AG08395 (cell line): ENCODE data around the gene LHX4.

Experiments used
- DNase-seq: peaks from one replicate; pipeline ENCODE4 v3.0.0; 2012; ENCODE audit warnings: mixed read lengths, low spot score

Gene LHX4

DNA sequence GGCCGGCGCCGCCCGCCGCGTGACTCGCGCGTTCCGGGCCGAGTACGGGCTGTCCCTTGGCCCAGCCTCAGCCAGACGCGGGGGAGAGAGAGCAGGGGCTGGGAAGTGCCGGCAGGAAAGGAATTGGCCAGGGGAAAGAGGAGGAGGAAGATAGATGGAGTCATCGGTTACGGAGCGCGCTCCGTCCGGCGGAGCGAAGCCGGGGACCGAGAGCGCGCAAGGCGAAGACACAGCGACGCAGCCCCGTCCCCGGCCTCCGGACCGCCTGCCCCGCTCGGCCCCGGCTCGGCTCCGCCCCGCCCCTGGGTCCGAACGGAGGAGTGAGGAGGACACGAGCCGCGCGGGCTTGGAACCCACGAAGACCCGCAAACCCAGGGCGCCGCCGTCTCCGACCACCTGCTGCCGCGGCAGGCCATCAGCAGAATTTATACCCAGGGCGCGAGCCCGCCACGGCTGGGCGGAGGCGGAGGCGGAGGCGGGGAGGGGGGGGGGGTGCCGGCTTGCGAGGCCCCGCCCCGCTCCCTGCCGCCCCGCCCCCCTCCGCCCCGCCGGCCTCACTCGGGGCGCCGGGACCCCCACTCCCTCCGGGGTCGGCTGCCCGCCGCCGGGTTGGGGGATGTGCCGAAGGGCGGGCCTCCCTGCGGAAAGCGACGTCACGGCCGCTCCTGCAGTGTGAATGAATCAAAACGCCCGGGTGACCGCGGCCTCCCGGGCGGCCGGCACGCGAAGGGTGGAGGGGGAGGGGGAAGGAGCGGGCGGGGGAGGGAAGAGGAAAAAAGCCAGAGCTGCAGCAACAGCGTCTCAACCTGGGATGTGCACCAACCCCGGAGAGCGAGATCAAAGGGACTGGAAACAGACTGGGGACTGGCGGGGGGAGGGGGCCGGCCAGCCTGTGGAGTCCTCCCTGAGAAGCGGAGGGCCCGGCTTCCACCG, at the start of gene LHX4:
Gene LHX4 (plus strand): TSS at position 782 of the 933 bp plus-strand sequence. CDS start 266 bp downstream, outside the sequence.
- DNase-seq, result peak; percentile 51

GRCh38 chr1:180181048-180181447, 49.0 kb upstream of the LHX4 start:
- no peak for DNase-seq

DNA sequence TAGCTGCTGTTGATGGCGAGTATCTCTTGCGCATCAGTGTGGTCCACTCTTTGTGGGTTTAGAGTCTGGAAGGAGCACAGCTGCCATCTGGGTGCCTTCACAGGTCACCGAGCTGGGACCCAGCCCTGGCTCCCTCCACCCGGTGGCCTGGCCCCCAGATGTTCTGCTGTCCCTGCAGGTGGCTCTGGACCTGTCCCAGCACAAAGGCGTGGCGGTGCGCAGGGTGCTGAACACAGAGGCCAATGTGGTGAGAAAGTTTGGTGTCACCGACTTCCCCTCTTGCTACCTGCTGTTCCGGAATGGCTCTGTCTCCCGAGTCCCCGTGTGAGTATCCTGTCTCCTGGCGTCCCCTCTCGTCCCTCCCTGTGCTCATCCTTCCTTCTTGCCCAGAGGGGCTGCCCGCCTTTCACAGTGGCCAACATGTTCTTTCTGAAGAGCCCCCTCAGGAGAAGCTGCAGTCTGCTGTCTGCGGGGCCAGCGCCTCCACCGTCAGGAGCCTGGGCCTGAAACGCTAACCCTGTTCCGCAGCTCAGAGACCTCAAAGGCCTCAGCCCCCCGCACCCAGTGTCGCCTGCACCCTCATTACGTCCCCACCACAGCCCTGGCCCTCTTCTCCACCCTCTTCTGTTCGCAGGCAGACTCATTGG, 47.9 kb upstream of the LHX4 start:
- DNase-seq, result no peak

GRCh38 chr1:180182643-180183311, 47.3 kb upstream of the LHX4 start:
- no peak for DNase-seq

DNA sequence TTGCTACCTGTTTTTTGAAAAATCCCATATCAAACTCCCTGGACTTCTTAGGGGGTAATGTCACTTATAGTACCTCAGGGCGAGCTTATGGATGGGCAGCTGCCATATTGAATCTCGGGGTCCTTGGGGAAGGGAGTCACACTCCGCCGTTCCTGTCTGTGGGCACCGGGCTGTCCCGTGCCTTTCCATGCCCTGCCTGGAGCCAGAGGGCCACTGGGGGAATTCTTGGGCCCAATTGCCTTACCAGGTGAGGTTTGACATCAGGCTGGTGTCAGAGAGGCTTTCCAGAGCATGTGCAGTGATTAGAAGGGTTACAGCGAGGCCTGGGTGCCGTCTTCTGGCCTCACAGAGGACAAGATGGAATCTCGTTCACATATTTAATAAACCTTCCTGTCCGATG, 46.6 kb upstream of the LHX4 start:
- DNase-seq, result no peak

GRCh38 chr1:180184041-180184440, 46.0 kb upstream of the LHX4 start:
- no peak for DNase-seq

- no peak for DNase-seq
Observed at GRCh38 chr1:180185281-180185680, 44.8 kb upstream of the LHX4 start.

GRCh38 chr1:180185971-180186645, 44.0 kb upstream of the LHX4 start:
- no peak for DNase-seq

DNA sequence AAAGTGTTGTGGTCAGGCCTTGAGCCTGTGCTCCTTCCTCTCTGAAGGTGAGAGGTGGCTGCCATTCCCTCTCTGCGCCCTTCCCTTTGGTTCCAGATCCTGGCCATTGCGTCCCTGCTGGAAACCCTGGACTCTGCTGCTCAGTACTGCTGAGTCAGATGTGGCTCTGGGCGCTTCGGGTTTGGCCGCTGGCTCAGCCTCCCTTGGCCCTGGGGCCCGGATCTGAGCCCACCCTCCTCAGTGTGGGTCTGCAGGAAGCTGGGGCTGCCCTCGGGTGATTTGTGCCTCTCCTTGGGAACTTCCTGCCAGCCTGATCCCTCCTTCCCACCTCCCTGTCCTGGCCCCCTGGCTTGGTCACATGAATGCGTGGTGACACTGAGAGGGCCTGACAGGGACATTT, 43.2 kb upstream of the LHX4 start:
- no peak for DNase-seq

DNA sequence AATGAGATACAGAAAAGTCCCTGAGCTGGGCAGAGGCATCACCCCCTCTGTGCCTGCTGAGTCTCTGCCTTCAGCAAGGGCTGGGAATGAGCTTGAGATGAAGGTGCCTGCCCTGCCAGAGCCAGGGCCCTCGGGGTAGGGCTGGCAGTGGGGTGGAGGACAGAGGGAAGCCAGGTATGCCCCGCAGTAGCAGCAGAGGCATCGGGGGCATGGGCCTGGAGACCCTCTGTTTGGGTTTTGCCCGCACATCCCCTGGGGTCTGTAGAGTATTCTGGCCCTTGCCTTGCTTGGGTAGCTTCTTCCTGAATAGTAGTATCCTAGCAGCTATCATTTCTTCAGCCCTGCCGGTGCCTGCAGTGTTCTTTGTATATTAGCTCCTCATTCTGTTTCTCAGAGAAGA, 42.4 kb upstream of the LHX4 start:
- no peak for DNase-seq

- peak; percentile 76 for DNase-seq
Observed at GRCh38 chr1:180188091-180188506, 42.0 kb upstream of the LHX4 start.

DNA sequence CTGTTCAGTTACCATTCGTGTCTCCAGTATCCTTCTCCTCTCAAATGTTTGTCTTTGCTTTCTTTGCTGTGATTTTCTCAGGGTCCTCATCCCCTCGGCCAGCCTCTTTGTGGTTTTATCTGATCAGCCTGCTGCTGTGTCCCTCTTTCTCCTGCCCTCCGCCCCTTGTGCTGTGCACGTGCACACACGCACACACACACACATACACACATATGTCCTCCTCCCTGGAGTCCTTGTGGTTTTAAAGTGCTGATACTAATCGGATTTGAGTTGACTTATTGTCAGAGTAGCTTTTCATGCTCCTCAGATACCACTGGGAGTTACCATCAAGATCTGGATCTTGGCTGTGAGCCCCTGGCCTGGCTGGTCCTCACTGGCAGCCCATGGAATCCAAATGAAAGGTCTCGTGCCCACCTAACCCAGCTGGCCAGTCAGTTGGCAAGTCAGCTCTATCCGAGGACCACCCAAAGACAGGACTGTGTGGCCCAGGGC, 41.3 kb upstream of the LHX4 start:
- no peak for DNase-seq

DNA sequence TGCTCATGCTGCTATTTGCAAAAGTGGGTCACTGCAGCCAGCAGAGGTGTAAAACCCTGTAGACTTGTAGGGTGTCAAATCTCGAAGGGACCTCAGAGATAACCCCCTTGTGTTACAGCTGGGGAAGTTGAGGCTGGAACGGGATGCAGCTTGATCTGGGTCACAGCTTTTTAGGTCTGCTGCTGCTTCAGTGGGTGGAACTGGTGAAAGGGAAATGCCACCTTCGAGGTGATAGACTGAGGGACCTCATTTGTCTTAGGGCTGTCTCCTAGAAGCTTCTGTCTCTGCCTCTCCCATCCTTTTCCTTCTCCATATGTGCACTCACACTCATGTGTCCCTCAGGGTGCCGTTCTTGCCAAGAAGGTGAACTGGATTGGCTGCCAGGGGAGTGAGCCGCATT, 40.0 kb upstream of the LHX4 start:
- no peak for DNase-seq

DNA sequence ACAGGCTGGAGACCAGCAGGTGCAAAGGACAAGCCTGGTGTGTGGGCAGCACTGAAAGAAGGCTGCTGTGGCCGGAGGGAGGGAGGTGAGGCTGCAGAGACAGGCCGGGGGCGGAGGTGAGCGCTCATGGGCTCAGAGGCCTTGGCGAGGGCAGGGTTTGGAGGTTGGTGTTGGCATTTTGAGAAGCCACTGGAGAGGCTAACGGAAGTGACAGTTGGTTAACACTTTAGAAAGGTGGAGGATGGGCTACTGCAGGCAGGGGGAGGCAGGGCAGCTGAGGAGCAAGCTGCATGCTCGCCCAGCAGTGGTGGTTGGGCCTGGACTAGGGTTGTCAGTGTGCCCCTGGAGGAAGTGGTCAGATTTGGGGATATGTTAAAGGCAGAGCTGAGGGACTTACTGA, 37.9 kb upstream of the LHX4 start:
- no peak for DNase-seq

DNA sequence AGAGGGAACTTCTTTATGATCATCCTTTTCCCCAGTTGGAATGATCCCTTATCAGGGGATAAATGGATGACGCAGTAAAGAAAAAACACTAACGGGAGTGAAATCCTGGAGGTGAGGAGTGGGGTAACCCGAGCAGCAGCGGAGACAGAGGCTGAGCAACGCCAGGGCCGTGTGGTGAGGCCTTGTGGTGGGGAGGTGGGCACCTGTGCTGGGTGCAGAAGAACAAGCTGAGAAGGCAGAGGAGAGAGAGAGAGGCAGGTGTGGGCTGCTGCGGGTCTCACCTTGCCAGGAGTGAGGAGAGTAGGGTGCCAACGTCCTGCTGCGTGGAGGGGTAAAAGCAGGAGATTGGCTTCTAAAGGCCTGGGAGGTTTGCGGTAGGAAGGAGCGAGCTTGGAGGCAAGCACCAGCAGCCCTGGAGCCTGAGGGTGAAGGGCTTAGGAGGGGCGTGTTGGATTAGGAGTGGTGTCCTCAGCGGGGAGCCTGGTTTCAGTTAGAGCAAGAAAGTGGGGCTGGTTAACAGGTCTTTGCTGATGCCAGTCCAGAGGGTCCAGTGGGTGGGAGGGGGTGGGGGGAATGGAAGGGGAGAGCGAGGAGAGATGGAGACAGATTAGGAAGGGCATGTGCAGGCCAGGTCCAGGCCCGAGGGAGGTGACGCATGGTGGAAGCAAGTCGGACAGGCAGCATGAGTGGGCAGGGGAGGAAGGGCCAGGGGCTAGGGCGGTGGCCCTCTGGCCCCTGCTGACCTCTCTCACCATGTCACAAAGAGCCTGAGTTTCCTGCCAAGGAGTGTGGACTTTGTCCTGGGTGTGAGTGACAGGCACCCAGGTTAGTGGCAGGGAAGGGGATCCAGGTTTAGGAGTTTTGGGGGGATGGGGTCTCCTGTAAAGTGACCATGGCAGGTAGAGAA, 36.7 kb upstream of the LHX4 start:
- DNase-seq, result no peak

- DNase-seq, result no peak
Observed at GRCh38 chr1:180194048-180194425, 36.0 kb upstream of the LHX4 start.

DNA sequence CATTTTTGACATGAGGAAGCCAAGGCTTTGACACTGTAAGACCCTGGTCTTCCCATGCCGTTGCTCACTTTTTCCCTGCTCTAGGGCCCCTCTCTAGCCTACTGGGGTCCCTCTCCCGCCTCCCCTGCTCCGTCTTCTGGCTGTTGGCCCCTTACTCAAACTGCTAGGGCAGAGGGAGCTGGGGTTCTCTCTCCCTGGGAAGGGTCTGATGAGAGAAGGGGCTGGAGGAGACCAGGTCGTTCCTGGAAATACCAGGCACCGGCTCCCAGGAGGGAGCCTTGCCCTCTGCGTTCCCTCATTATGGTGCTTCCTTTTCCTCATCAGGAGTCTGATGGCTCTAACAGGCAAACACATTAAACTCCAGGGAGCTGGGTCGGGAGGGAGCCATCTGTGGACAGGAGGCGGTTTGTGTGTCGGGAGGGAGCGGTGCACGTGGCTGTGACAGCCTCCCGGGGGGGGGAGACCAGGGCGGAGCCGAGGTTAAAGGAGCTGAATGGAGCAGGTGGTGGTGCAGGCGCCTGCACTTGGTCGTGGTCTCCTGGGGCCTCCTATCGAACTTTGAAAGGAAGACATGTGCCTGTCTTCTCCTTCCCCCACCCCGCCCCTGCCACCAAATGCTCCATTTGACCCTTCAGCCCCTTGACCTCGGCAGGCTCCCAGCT, 35.4 kb upstream of the LHX4 start:
- DNase-seq, result no peak

DNA sequence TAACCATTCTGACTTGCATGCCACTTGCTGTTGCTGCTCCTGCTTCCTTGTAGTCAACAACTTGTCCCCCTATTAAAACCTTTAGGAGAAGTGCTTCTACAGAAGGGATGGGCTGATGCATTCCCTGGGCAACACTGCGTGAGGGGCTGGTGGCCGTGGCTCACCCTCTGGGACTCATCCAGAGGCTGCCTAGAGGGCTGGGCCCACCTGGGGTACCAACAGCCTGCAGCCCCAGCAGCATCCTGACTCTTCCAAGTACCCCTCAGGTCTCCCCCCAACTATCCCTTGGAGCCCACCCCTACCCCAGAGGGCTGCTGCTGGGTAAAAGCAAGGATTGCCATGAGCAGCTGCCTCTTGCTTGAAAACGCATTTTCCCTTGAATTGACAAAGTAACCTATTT, 34.7 kb upstream of the LHX4 start:
- no peak for DNase-seq

- DNase-seq, result no peak
Observed at GRCh38 chr1:180195916-180196315, 34.1 kb upstream of the LHX4 start.

GRCh38 chr1:180196436-180197003, 33.5 kb upstream of the LHX4 start:
- DNase-seq, result no peak
